HEK293 (cell line): ENCODE data around the gene TCEAL3.

ENCODE experiments used
- CTCF ChIA-PET: fragments of 350-600 bp; formaldehyde crosslinking; extraction: SDS; loops from one replicate; lab custom pipeline; 2021; ENCODE audit warnings: antibody characterized with exemption; lab: Yijun Ruan, JAX
- POLR2A ChIA-PET: fragments of 300-600 bp; formaldehyde crosslinking; extraction: SDS; loops from one replicate; lab custom pipeline; 2020; ENCODE audit warnings: antibody characterized with exemption, inconsistent platforms; lab: Yijun Ruan, JAX
- H3K27ac ChIP-seq: fragments of 200-500 bp; sonication (Bioruptor generic); 2 replicates; pipeline ENCODE4 v1.5.1; 2014; ENCODE audit warnings: low read depth, low read length, control low read depth, inconsistent platforms; ENCODE audit errors: extremely low read depth
- H3K36me3 ChIP-seq, 2 experiments: fragments of 200-500 bp in 1 of 2; sonication (Bioruptor generic) in 1 of 2; 1 replicate in 1 of 2; 2 replicates in 1 of 2; pipeline ENCODE4 v1.5.1; 2014 to 2017; ENCODE audit warnings: inconsistent platforms in 2 of 2, low read length in 2 of 2; ENCODE audit not compliant: control insufficient read depth in 2 of 2, insufficient read depth in 1 of 2
- H3K4me1 ChIP-seq: fragments of 200-500 bp; sonication (Bioruptor generic); 2 replicates; pipeline ENCODE4 v1.5.1; 2014; ENCODE audit warnings: mild to moderate bottlenecking, low read length, inconsistent platforms; ENCODE audit not compliant: control insufficient read depth, insufficient read depth
- H3K4me3 ChIP-seq: 2 replicates; pipeline ENCODE4 v1.5.1; 2011; ENCODE audit warnings: low read depth, mild to moderate bottlenecking, control low read depth, low read length, moderate library complexity
- H3K9me3 ChIP-seq: fragments of 200-500 bp; sonication (Bioruptor generic); 2 replicates; pipeline ENCODE4 v1.5.1; 2014; ENCODE audit warnings: low read depth, low read length, inconsistent platforms; ENCODE audit not compliant: control insufficient read depth, insufficient read depth
- GLIS2 ChIP-seq: fragments of 450-650 bp; formaldehyde crosslinking; IDR thresholded peaks from 2 replicates; pipeline ENCODE4 v1.5.1; 2016; ENCODE audit warnings: missing biosample characterization, missing genetic modification characterization
- OSR2 ChIP-seq: fragments of 450-650 bp; formaldehyde crosslinking; IDR thresholded peaks from 2 replicates; pipeline ENCODE4 v1.5.1; 2016; ENCODE audit warnings: missing biosample characterization, missing genetic modification characterization
- REPIN1 ChIP-seq: fragments of 450-650 bp; formaldehyde crosslinking; IDR thresholded peaks from 2 replicates; pipeline ENCODE4 v1.5.1; 2017; ENCODE audit warnings: missing biosample characterization, missing genetic modification characterization, low read depth
- SP3 ChIP-seq: fragments of 450-650 bp; formaldehyde crosslinking; IDR thresholded peaks from 2 replicates; pipeline ENCODE4 v1.5.1; 2016; ENCODE audit warnings: missing biosample characterization, missing genetic modification characterization
- ZBTB48 ChIP-seq: fragments of 450-650 bp; formaldehyde crosslinking; IDR thresholded peaks from 2 replicates; pipeline ENCODE4 v1.5.1; 2016; ENCODE audit warnings: missing biosample characterization, missing genetic modification characterization
- ZNF114 ChIP-seq: fragments of 450-650 bp; formaldehyde crosslinking; IDR thresholded peaks from 2 replicates; pipeline ENCODE4 v1.5.0; 2017; ENCODE audit warnings: missing biosample characterization, missing genetic modification characterization
- ZNF221 ChIP-seq: fragments of 450-650 bp; formaldehyde crosslinking; IDR thresholded peaks from 2 replicates; pipeline ENCODE4 v1.5.1; 2017; ENCODE audit warnings: missing biosample characterization, missing genetic modification characterization, borderline replicate concordance
- ZNF335 ChIP-seq: fragments of 450-650 bp; formaldehyde crosslinking; conservative IDR thresholded peaks from 2 replicates; pipeline ENCODE4 v1.5.1; 2016; ENCODE audit warnings: missing biosample characterization, missing genetic modification characterization
- ZNF433 ChIP-seq: fragments of 450-650 bp; formaldehyde crosslinking; IDR thresholded peaks from 2 replicates; pipeline ENCODE4 v1.5.1; 2016; ENCODE audit warnings: missing biosample characterization, missing genetic modification characterization, low read depth
- ZNF501 ChIP-seq: fragments of 450-650 bp; formaldehyde crosslinking; IDR thresholded peaks from 2 replicates; pipeline ENCODE4 v1.5.1; 2016; ENCODE audit warnings: missing biosample characterization, missing genetic modification characterization
- ZNF514 ChIP-seq: fragments of 450-650 bp; formaldehyde crosslinking; IDR thresholded peaks from 2 replicates; pipeline ENCODE4 v1.5.1; 2016; ENCODE audit warnings: missing biosample characterization, missing genetic modification characterization
- ZNF529 ChIP-seq: fragments of 450-650 bp; formaldehyde crosslinking; IDR thresholded peaks from 2 replicates; pipeline ENCODE4 v1.5.1; 2017; ENCODE audit warnings: missing genetic modification characterization, missing biosample characterization; ENCODE audit not compliant: insufficient replicate concordance
- ZNF596 ChIP-seq: fragments of 450-650 bp; IDR thresholded peaks from 2 replicates; pipeline ENCODE4 v1.5.0; 2018; ENCODE audit warnings: missing biosample characterization, mild to moderate bottlenecking, missing genetic modification characterization, moderate library complexity
- ZNF626 ChIP-seq: fragments of 450-650 bp; sonication (Bioruptor Pico); formaldehyde crosslinking; IDR thresholded peaks from 2 replicates; pipeline ENCODE4 v1.5.1; 2018; ENCODE audit warnings: missing biosample characterization, missing genetic modification characterization, inconsistent platforms
- ZNF654 ChIP-seq: fragments of 450-650 bp; formaldehyde crosslinking; IDR thresholded peaks from 2 replicates; pipeline ENCODE4 v1.5.1; 2016; ENCODE audit warnings: low read depth, missing biosample characterization, missing genetic modification characterization
- ZNF664 ChIP-seq: fragments of 450-650 bp; formaldehyde crosslinking; IDR thresholded peaks from 2 replicates; pipeline ENCODE4 v1.5.1; 2016; ENCODE audit warnings: missing biosample characterization, missing genetic modification characterization
- ZSCAN23 ChIP-seq: fragments of 450-650 bp; formaldehyde crosslinking; IDR thresholded peaks from 2 replicates; pipeline ENCODE4 v1.5.1; 2016; ENCODE audit warnings: missing biosample characterization, missing genetic modification characterization
- TF ChIP-seq, protein P1 (sequence below): fragments of 450-650 bp; formaldehyde crosslinking; IDR thresholded peaks from 2 replicates; pipeline ENCODE4 v1.5.1; 2017; ENCODE audit warnings: missing biosample characterization, missing genetic modification characterization
- TF ChIP-seq, protein P2 (sequence below): fragments of 450-650 bp; formaldehyde crosslinking; IDR thresholded peaks from 2 replicates; pipeline ENCODE4 v1.5.1; 2016; ENCODE audit warnings: missing biosample characterization, missing genetic modification characterization
- TF ChIP-seq, protein P3 (sequence below): fragments of 450-650 bp; formaldehyde crosslinking; conservative IDR thresholded peaks from 2 replicates; pipeline ENCODE4 v1.5.1; 2016; ENCODE audit warnings: low read depth, missing biosample characterization, missing genetic modification characterization
- TF ChIP-seq, protein P4 (sequence below): fragments of 450-650 bp; formaldehyde crosslinking; optimal IDR thresholded peaks from 2 replicates; pipeline ENCODE3; 2016; ENCODE audit warnings: missing biosample characterization, mild to moderate bottlenecking, missing genetic modification characterization

Gene TCEAL3

DNA sequence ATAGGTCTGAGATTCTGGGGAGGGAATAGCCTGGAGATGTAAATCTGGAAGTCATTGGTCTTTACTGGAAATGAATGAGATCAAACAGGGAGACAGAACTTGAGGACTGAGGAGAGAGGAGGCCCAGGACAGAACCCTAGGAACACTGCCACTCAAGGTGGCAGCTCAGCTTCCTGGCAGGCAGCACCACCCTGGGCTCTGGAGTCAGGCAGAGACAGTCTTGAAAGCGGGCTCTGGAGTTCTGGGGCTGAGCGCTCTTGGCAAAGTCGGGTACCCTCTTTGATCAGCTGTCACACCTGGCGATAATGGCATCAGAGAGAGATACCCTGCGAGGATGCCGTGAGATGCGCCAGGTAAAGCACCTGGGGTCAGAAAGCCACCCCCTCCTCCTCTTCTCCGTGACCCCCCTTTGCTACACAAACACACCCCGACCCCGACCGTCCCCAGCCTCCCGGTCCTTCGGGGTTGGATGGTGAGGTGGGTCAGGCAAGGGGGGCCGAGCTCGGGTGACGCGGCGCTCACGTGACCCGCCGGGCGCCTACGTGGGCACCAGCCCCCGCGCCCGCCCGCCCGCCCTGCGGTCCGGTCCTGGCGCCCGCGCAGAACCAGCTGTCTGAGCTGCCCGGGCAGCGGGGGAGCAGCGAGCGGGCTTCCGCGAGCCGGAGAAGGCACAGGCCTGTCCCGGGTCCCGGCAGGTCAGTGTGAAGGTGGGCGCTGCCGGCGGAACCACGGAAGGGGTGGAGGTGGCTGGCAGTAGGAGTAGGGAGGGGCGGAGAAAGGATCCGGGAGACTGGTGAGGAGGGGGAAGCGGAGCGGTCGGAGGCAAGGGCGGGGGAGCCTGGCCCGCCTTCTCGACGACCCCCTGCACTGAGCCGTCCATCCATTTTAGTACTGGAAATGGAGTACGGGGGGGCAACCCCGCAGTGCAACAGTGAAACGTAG, at the start of gene TCEAL3 (continued):
- TF ChIP-seq, protein P1, sequence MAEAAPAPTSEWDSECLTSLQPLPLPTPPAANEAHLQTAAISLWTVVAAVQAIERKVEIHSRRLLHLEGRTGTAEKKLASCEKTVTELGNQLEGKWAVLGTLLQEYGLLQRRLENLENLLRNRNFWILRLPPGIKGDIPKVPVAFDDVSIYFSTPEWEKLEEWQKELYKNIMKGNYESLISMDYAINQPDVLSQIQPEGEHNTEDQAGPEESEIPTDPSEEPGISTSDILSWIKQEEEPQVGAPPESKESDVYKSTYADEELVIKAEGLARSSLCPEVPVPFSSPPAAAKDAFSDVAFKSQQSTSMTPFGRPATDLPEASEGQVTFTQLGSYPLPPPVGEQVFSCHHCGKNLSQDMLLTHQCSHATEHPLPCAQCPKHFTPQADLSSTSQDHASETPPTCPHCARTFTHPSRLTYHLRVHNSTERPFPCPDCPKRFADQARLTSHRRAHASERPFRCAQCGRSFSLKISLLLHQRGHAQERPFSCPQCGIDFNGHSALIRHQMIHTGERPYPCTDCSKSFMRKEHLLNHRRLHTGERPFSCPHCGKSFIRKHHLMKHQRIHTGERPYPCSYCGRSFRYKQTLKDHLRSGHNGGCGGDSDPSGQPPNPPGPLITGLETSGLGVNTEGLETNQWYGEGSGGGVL = peak; percentile 46; the same call in 1 of the 2 replicates
- peak; percentile 84 for TF ChIP-seq GLIS2 (tag by site-specific recombination)
- TF ChIP-seq SP3 = peak; percentile 60

DNA sequence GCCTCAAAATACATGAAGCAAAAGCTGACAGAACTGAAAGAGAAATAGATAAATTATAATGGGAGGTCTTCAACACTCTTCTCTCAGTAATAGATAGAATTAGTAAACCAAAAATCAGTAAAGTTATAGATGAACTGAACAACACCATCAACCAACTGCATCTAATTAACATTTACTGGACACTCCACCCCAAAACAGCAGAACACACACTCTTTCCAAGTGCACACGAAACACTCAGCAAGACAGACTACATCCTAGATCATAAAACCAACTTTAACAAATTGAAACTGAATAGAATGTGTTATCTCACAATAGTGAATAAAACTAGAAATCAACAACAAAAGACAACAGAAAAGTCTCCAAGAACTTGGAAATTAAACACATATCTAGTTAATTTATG, 47.5 kb upstream of the TCEAL3 start:
- no peak overlapping the region for H3K4me3 ChIP-seq
- no peak overlapping the region for H3K27ac ChIP-seq
- CTCF ChIA-PET = interaction anchor here (0.8 to 0.9 kb wide), 2 partner anchors 9 to 80 kb away, joined by 3 read pairs; no protein-coding TSS in a partner anchor
- POLR2A ChIA-PET = no interaction called here
- no peaks in the 10 kb centered on the region for H3K36me3 ChIP-seq
- TF ChIP-seq ZNF529 (tag by site-specific recombination) (no peak), ZNF335 (no peak), ZNF114 (no peak), ZNF221 (tag by site-specific recombination) (no peak), ZNF596 (tag by site-specific recombination) (no peak)
- TF ChIP-seq, protein P2, sequence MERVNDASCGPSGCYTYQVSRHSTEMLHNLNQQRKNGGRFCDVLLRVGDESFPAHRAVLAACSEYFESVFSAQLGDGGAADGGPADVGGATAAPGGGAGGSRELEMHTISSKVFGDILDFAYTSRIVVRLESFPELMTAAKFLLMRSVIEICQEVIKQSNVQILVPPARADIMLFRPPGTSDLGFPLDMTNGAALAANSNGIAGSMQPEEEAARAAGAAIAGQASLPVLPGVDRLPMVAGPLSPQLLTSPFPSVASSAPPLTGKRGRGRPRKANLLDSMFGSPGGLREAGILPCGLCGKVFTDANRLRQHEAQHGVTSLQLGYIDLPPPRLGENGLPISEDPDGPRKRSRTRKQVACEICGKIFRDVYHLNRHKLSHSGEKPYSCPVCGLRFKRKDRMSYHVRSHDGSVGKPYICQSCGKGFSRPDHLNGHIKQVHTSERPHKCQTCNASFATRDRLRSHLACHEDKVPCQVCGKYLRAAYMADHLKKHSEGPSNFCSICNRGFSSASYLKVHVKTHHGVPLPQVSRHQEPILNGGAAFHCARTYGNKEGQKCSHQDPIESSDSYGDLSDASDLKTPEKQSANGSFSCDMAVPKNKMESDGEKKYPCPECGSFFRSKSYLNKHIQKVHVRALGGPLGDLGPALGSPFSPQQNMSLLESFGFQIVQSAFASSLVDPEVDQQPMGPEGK (tag by site-specific recombination) = no peak
- no peaks in the 10 kb centered on the region for H3K4me1 ChIP-seq
- H3K9me3 ChIP-seq = no peaks in the 10 kb centered on the region

DNA sequence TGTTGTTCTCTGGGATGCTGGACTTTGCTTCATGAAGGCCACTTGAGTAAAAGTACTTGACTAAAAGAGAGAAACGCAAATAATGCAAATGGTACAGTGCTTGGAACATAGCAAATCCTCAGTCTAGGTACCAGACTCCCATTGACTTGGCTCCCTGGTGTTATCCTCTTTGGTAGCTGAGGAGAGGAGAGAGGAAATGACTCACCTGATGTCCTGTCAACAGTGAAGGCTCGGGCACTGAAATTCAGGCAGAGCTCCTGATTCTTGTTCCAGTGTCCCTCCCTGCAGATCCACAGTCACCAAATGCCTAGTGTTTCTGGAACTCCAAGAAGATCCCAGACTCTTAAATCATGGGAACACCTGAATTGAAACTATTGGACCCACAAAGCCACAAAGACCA, 45.0 kb upstream of the TCEAL3 start:
- Histone ChIP-seq H3K27ac (no peak overlapping the region), H3K36me3 (no peaks in the 10 kb centered on the region), H3K4me3 (no peak overlapping the region), H3K9me3 (no peaks in the 10 kb centered on the region), H3K4me1 (no peaks in the 10 kb centered on the region)
- ChIA-PET POLR2A (no interaction called here), CTCF (no interaction called here)
- TF ChIP-seq ZNF664 (tag by site-specific recombination) = no peak
- no peak for TF ChIP-seq REPIN1 (tag by site-specific recombination)
- TF ChIP-seq OSR2 (tag by site-specific recombination) = no peak
- TF ChIP-seq ZSCAN23 = no peak
- TF ChIP-seq, protein P3, sequence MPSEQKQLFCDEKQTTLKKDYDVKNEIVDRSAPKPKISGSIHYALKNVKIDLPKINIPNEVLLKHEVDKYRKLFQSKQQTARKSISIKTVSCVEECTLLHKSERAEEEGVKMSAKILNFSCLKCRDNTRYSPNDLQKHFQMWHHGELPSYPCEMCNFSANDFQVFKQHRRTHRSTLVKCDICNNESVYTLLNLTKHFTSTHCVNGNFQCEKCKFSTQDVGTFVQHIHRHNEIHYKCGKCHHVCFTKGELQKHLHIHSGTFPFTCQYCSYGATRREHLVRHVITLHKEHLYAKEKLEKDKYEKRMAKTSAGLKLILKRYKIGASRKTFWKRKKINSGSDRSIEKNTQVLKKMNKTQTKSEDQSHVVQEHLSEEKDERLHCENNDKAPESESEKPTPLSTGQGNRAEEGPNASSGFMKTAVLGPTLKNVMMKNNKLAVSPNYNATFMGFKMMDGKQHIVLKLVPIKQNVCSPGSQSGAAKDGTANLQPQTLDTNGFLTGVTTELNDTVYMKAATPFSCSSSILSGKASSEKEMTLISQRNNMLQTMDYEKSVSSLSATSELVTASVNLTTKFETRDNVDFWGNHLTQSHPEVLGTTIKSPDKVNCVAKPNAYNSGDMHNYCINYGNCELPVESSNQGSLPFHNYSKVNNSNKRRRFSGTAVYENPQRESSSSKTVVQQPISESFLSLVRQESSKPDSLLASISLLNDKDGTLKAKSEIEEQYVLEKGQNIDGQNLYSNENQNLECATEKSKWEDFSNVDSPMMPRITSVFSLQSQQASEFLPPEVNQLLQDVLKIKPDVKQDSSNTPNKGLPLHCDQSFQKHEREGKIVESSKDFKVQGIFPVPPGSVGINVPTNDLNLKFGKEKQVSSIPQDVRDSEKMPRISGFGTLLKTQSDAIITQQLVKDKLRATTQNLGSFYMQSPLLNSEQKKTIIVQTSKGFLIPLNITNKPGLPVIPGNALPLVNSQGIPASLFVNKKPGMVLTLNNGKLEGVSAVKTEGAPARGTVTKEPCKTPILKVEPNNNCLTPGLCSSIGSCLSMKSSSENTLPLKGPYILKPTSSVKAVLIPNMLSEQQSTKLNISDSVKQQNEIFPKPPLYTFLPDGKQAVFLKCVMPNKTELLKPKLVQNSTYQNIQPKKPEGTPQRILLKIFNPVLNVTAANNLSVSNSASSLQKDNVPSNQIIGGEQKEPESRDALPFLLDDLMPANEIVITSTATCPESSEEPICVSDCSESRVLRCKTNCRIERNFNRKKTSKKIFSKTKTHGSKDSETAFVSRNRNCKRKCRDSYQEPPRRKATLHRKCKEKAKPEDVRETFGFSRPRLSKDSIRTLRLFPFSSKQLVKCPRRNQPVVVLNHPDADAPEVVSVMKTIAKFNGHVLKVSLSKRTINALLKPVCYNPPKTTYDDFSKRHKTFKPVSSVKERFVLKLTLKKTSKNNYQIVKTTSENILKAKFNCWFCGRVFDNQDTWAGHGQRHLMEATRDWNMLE = no peak
- no peak for TF ChIP-seq ZNF433 (tag by site-specific recombination)
- TF ChIP-seq ZBTB48 (tag by site-specific recombination) = no peak
- no peak for TF ChIP-seq ZNF501 (tag by site-specific recombination)
- no peak for TF ChIP-seq ZNF626 (tag by site-specific recombination)
- TF ChIP-seq ZNF654 (tag by site-specific recombination) = no peak
- TF ChIP-seq ZNF514 (tag by site-specific recombination) = no peak
- TF ChIP-seq, protein P4, sequence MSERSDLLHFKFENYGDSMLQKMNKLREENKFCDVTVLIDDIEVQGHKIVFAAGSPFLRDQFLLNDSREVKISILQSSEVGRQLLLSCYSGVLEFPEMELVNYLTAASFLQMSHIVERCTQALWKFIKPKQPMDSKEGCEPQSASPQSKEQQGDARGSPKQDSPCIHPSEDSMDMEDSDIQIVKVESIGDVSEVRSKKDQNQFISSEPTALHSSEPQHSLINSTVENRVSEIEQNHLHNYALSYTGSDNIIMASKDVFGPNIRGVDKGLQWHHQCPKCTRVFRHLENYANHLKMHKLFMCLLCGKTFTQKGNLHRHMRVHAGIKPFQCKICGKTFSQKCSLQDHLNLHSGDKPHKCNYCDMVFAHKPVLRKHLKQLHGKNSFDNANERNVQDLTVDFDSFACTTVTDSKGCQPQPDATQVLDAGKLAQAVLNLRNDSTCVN (tag by site-specific recombination) = no peak
